ENCODE results near the gene PPP1R1B. TPM values are rescaled to one million over a fixed set of nuclear protein-coding genes. Genes with fewer than 3 reads are reported as not detected.

The PPP1R1B gene
- total and polyA plus RNA-seq, 9 of the 15 experiments (the other 6 are each of a cell fraction or from before 2014, with no cell fraction given) = 0.07 to 0.18 (median 0.10) TPM; not detected in 4

DNA sequence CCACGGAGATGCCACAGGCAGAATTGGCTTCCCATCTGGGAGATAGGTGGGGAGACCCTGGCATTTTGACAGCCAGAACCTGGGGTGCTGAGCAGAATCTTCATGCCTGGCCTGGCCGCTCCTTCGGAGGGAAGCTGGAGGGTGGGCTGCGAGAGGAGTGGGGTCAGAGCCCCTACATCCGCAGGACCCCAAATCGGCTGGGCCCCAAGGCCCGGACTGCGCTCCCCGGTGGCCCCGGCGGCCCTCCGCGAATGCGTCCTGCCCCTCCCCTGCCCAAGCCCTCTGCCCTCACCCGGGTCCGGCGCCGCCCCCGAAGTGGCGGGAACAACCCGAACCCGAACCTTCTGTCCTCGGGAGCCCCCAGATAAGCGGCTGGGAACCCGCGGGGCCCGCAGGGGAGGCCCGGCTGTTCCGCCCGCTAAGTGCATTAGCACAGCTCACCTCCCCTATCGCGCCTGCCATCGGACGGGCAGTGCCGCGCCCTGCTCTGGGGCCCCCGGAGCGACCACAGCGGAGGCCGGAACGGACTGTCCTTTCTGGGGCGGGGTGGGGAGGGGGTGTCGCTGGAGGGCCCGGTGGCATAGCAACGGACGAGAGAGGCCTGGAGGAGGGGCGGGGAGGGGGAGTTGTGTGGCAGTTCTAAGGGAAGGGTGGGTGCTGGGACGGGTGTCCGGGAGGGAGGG, 40.7 kb downstream of the PPP1R1B start (continued):
- TF ChIP-seq TRIM24 (IDR thresholded peaks at IDR 0.05) (no peak), TAF7 (tag; IDR thresholded peaks at IDR 0.05) (no peak), ATF6 (CRISPR knock-in tag; IDR thresholded peaks at IDR 0.05) (no peak), ATF2 (CRISPR knock-in tag; IDR thresholded peaks at IDR 0.05) (no peak), NUFIP1 (IDR thresholded peaks at IDR 0.05; ENCODE audit: partially characterized antibody) (no peak), ZNF143 (CRISPR knock-in tag; IDR thresholded peaks at IDR 0.05) (no peak), THRA (IDR thresholded peaks at IDR 0.05) (no peak), ZNF316 (IDR thresholded peaks at IDR 0.05) (no peak), CHD2 (IDR thresholded peaks at IDR 0.05; ENCODE audit: low read depth, low read length) (peak; percentile 9; the same call in 1 of the 2 replicates), MXI1 (IDR thresholded peaks at IDR 0.05; ENCODE audit: low read depth, low read length) (no peak), ZSCAN32 (CRISPR knock-in tag; IDR thresholded peaks at IDR 0.05) (no peak), SMARCB1 (IDR thresholded peaks at IDR 0.05; ENCODE audit: insufficient read length, low read depth) (no peak), BRD9 (IDR thresholded peaks at IDR 0.05; ENCODE audit: low read depth, partially characterized antibody) (no peak), ZBTB9 (CRISPR knock-in tag; IDR thresholded peaks at IDR 0.05) (no peak), RAD21 (CRISPR knock-in tag; conservative IDR thresholded peaks at IDR 0.05 in 1 of 2, IDR thresholded peaks at IDR 0.05 in 1 of 2) (peak in 1 of 2 experiments; percentile 29; a peak in 1 of 4 replicates), ARHGAP35 (IDR thresholded peaks at IDR 0.05; ENCODE audit: partially characterized antibody) (no peak)
- TF ChIP-seq, protein P1, sequence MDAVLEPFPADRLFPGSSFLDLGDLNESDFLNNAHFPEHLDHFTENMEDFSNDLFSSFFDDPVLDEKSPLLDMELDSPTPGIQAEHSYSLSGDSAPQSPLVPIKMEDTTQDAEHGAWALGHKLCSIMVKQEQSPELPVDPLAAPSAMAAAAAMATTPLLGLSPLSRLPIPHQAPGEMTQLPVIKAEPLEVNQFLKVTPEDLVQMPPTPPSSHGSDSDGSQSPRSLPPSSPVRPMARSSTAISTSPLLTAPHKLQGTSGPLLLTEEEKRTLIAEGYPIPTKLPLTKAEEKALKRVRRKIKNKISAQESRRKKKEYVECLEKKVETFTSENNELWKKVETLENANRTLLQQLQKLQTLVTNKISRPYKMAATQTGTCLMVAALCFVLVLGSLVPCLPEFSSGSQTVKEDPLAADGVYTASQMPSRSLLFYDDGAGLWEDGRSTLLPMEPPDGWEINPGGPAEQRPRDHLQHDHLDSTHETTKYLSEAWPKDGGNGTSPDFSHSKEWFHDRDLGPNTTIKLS (IDR thresholded peaks at IDR 0.05; ENCODE audit: borderline replicate concordance, low read depth) = no peak
- TF ChIP-seq, protein P2, sequence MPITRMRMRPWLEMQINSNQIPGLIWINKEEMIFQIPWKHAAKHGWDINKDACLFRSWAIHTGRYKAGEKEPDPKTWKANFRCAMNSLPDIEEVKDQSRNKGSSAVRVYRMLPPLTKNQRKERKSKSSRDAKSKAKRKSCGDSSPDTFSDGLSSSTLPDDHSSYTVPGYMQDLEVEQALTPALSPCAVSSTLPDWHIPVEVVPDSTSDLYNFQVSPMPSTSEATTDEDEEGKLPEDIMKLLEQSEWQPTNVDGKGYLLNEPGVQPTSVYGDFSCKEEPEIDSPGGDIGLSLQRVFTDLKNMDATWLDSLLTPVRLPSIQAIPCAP (CRISPR knock-in tag; IDR thresholded peaks at IDR 0.05; ENCODE audit: borderline replicate concordance) = no peak
